SK-N-SH treated with all-trans-retinoic acid at 6 μM for 48 hours (cell line): ENCODE data around the gene OR6B2.

Source experiments
- ESRRG ChIP-seq: fragments of 250-450 bp; sonication (Bioruptor Pico); IDR thresholded peaks from 2 replicates; pipeline ENCODE4 v1.6.1; 2021; ENCODE audit warnings: mild to moderate bottlenecking
- TCF4 ChIP-seq: fragments of 250-450 bp; sonication (Bioruptor Pico); IDR thresholded peaks from 2 replicates; pipeline ENCODE4 v1.8.0; 2021; ENCODE audit warnings: mild to moderate bottlenecking, moderate library complexity, borderline replicate concordance
- TOX ChIP-seq: fragments of 250-450 bp; sonication (Bioruptor Pico); IDR thresholded peaks from 2 replicates; pipeline ENCODE4 v1.8.0; 2021; ENCODE audit warnings: mild to moderate bottlenecking, moderate library complexity, borderline replicate concordance
- ZNF565 ChIP-seq: fragments of 450-650 bp; formaldehyde crosslinking; conservative IDR thresholded peaks from 2 replicates; pipeline ENCODE4 v1.5.0; 2020; ENCODE audit warnings: low read depth, mild to moderate bottlenecking, moderate library complexity
- TF ChIP-seq, protein P1 (sequence below): fragments of 250-450 bp; sonication (Bioruptor Pico); IDR thresholded peaks from 2 replicates; pipeline ENCODE4 v1.5.1; 2021; ENCODE audit warnings: mild to moderate bottlenecking, moderate library complexity
- TF ChIP-seq, protein P2 (sequence below): fragments of 250-450 bp; sonication (Bioruptor Pico); IDR thresholded peaks from 2 replicates; pipeline ENCODE4 v1.8.0; 2020; ENCODE audit warnings: mild to moderate bottlenecking, moderate library complexity, borderline replicate concordance
- TF ChIP-seq, protein P3 (sequence below): fragments of 250-450 bp; sonication (Bioruptor Pico); IDR thresholded peaks from 2 replicates; pipeline ENCODE4 v1.8.0; 2021; ENCODE audit warnings: low read depth, mild to moderate bottlenecking, moderate library complexity, borderline replicate concordance

DNA sequence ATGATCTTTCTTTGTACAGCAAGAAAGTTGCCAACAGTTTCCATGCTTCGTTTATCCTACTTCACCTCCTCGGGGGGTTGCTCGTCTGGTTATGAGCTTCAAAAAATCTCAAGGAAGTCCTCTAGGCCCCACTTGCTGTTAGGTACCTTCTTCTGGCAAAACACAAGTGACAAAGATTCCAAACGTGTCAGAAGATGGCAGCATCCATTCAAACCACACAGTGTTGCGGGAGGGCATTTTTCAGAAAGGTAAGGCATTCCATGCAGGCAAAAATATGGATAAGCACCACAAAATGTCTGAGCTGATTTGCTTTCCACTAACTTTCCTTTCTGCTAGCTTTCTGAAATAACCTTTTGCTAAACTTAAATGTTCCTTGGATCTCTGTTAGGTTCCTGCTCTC lies 36.3 kb upstream of the OR6B2 start:
- TF ChIP-seq, protein P1, sequence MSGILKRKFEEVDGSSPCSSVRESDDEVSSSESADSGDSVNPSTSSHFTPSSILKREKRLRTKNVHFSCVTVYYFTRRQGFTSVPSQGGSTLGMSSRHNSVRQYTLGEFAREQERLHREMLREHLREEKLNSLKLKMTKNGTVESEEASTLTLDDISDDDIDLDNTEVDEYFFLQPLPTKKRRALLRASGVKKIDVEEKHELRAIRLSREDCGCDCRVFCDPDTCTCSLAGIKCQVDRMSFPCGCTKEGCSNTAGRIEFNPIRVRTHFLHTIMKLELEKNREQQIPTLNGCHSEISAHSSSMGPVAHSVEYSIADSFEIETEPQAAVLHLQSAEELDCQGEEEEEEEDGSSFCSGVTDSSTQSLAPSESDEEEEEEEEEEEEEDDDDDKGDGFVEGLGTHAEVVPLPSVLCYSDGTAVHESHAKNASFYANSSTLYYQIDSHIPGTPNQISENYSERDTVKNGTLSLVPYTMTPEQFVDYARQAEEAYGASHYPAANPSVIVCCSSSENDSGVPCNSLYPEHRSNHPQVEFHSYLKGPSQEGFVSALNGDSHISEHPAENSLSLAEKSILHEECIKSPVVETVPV (CRISPR knock-in tag) = no peak
- TF ChIP-seq TCF4 (CRISPR knock-in tag) = no peak
- TF ChIP-seq ZNF565 (CRISPR knock-in tag) = no peak
- TF ChIP-seq, protein P2, sequence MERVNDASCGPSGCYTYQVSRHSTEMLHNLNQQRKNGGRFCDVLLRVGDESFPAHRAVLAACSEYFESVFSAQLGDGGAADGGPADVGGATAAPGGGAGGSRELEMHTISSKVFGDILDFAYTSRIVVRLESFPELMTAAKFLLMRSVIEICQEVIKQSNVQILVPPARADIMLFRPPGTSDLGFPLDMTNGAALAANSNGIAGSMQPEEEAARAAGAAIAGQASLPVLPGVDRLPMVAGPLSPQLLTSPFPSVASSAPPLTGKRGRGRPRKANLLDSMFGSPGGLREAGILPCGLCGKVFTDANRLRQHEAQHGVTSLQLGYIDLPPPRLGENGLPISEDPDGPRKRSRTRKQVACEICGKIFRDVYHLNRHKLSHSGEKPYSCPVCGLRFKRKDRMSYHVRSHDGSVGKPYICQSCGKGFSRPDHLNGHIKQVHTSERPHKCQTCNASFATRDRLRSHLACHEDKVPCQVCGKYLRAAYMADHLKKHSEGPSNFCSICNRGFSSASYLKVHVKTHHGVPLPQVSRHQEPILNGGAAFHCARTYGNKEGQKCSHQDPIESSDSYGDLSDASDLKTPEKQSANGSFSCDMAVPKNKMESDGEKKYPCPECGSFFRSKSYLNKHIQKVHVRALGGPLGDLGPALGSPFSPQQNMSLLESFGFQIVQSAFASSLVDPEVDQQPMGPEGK = no peak
- TF ChIP-seq, protein P3, sequence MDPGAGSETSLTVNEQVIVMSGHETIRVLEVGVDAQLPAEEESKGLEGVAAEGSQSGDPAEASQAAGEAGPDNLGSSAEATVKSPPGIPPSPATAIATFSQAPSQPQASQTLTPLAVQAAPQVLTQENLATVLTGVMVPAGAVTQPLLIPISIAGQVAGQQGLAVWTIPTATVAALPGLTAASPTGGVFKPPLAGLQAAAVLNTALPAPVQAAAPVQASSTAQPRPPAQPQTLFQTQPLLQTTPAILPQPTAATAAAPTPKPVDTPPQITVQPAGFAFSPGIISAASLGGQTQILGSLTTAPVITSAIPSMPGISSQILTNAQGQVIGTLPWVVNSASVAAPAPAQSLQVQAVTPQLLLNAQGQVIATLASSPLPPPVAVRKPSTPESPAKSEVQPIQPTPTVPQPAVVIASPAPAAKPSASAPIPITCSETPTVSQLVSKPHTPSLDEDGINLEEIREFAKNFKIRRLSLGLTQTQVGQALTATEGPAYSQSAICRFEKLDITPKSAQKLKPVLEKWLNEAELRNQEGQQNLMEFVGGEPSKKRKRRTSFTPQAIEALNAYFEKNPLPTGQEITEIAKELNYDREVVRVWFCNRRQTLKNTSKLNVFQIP (CRISPR knock-in tag) = no peak
- no peak for TF ChIP-seq ESRRG (CRISPR knock-in tag)
- TF ChIP-seq TOX (CRISPR knock-in tag) = no peak
